DMS79 treated with DMSO at 0.1 percent for 48 hours (cell line): ENCODE results near the gene NCOR1.
"Not testable (repeated sequence)": the region's sequence is repeated elsewhere in the genome, so short reads cannot be mapped to it uniquely, and the experiment has no call there.

Experiments used
- DNase-seq: peaks from one replicate; lab custom pipeline; 2025; lab: John Stamatoyannopoulos, UW

The NCOR1 gene

GRCh38 chr17:16214190-16215001, 938 bp downstream of the NCOR1 start:
- DNase-seq, result peak; percentile 21

- no peak for DNase-seq
Measured at GRCh38 chr17:16212793-16213192, 2.5 kb downstream of the NCOR1 start.

GRCh38 chr17:16211590-16211989, 3.7 kb downstream of the NCOR1 start:
- no peak for DNase-seq

GRCh38 chr17:16204763-16205162, 10.6 kb downstream of the NCOR1 start:
- DNase-seq, result not testable (repeated sequence)

- DNase-seq, result peak; percentile 37
Measured at GRCh38 chr17:16202554-16203500, 12.5 kb downstream of the NCOR1 start.

GRCh38 chr17:16201693-16202131, 13.6 kb downstream of the NCOR1 start:
- DNase-seq, result peak; percentile 6

- no peak for DNase-seq
Measured at GRCh38 chr17:16199093-16199492, 16.2 kb downstream of the NCOR1 start.

GRCh38 chr17:16197276-16197675, 18.1 kb downstream of the NCOR1 start:
- DNase-seq, result no peak

GRCh38 chr17:16194307-16194835, 21.0 kb downstream of the NCOR1 start:
- DNase-seq, result not testable (repeated sequence)

GRCh38 chr17:16191604-16192003, 23.7 kb downstream of the NCOR1 start:
- no peak for DNase-seq

GRCh38 chr17:16190703-16191360, 24.5 kb downstream of the NCOR1 start:
- DNase-seq, result no peak

- DNase-seq, result no peak
Measured at GRCh38 chr17:16189791-16190348, 25.5 kb downstream of the NCOR1 start.

GRCh38 chr17:16187642-16188041, 27.7 kb downstream of the NCOR1 start:
- no peak for DNase-seq

GRCh38 chr17:16181581-16181980, 33.8 kb downstream of the NCOR1 start:
- no peak for DNase-seq

- DNase-seq, result no peak
Measured at GRCh38 chr17:16178836-16179235, 36.5 kb downstream of the NCOR1 start.

GRCh38 chr17:16171613-16172012, 43.7 kb downstream of the NCOR1 start:
- DNase-seq, result peak; percentile 75

- not testable (repeated sequence) for DNase-seq
Measured at GRCh38 chr17:16166766-16167165, 48.6 kb downstream of the NCOR1 start.

- no peak for DNase-seq
Measured at GRCh38 chr17:16158714-16159113, 56.6 kb downstream of the NCOR1 start.

GRCh38 chr17:16155536-16155935, 59.8 kb downstream of the NCOR1 start:
- DNase-seq, result no peak

- not testable (repeated sequence) for DNase-seq
Measured at GRCh38 chr17:16152326-16152725, 63.0 kb downstream of the NCOR1 start.

- DNase-seq, result no peak
Measured at GRCh38 chr17:16150251-16150856, 65.0 kb downstream of the NCOR1 start.
